Measurements from ENCODE around the gene PTPRA. TPM values are rescaled to one million over a fixed set of nuclear protein-coding genes. Genes with fewer than 3 reads are reported as not detected.

PTPRA gene
- total and polyA plus RNA-seq, 2 of the 8 experiments (the other 6 are each of a cell fraction or from before 2014, with no cell fraction given): 47.7 to 51.3 TPM

GRCh38 chr20:2991532-2991931 lies 118.3 kb downstream of the PTPRA start:
- FAIRE-seq (no peak), DNase-seq (ENCODE audit: low read depth in 1 of 2, low spot score in 2 of 2) (no peak)
- Histone ChIP-seq H3K4ac (replicated peaks; ENCODE audit: insufficient read length, low read depth, low read length) (no peak overlapping the region), H2BK12ac (ENCODE audit: low read depth, low read length) (no peak overlapping the region), H3K27me3 (replicated peaks in 1 of 4; ENCODE audit: control insufficient read depth in 3 of 4, extremely low read depth in 1 of 4, insufficient read depth in 3 of 4, low read length in 3 of 4) (no peaks in the 10 kb centered on the region), H3K79me2 (ENCODE audit: control insufficient read depth in 1 of 2, insufficient read depth in 2 of 2, low read length in 2 of 2) (no peaks in the 10 kb centered on the region), H3K9ac (replicated peaks in 1 of 4; ENCODE audit: extremely low read depth in 1 of 4, low read depth in 3 of 4, low read length in 3 of 4) (no peak overlapping the region), H4K5ac (ENCODE audit: insufficient read length, low read depth, low read length) (no peak overlapping the region), H2BK5ac (ENCODE audit: low read depth, low read length) (no peak overlapping the region), H2AFZ (ENCODE audit: low read length) (no peak overlapping the region), H4K8ac (ENCODE audit: extremely low read depth, insufficient read depth, low read length) (no peak overlapping the region), H2BK120ac (replicated peaks; ENCODE audit: low read depth, low read length) (no peak overlapping the region), H3K4me1 (replicated peaks in 1 of 4; ENCODE audit: control insufficient read depth in 3 of 4, insufficient read depth in 4 of 4, low read length in 3 of 4) (no peaks in the 10 kb centered on the region), H3K23me2 (ENCODE audit: low read depth, low read length) (no peaks in the 10 kb centered on the region), H2AK5ac (ENCODE audit: low read depth, low read length) (no peak overlapping the region), H3K14ac (ENCODE audit: insufficient read length) (no peak overlapping the region), H3K18ac (ENCODE audit: extremely low read depth, low read length) (no peak overlapping the region), H3K27ac (ENCODE audit: low read depth, low read length) (no peak overlapping the region), H4K20me1 (replicated peaks in 1 of 2; ENCODE audit: control insufficient read depth in 1 of 2, insufficient read depth in 2 of 2, low read length in 2 of 2) (peaks cover 0 to 2% of the 10 kb centered on the region in 2 experiments), H3K56ac (replicated peaks; ENCODE audit: insufficient read length, low read depth, low read length) (no peak overlapping the region), H3K4me3 (ENCODE audit: extremely low read depth in 1 of 4, insufficient read depth in 2 of 4, low read depth in 3 of 4, low read length in 4 of 4) (no peak overlapping the region), H3K79me1 (ENCODE audit: low read depth, low read length) (no peaks in the 10 kb centered on the region), H3K36me3 (ENCODE audit: control insufficient read depth in 2 of 4, insufficient read depth in 4 of 4, low read length in 3 of 4) (peaks cover 0 to 55% (median 30%) of the 10 kb centered on the region in 4 experiments; a peak in 6 of 8 replicates), H3K23ac (ENCODE audit: insufficient read length) (no peak overlapping the region), H3K4me2 (ENCODE audit: insufficient read depth in 1 of 2, low read depth in 2 of 2, low read length in 2 of 2) (no peak overlapping the region), H4K91ac (replicated peaks; ENCODE audit: insufficient read length, low read length) (no peak overlapping the region), H3K9me3 (ENCODE audit: insufficient read depth in 2 of 2, low read depth in 1 of 2, low read length in 1 of 2) (no peaks in the 10 kb centered on the region), H2BK20ac (ENCODE audit: low read length) (no peak overlapping the region), H2BK15ac (ENCODE audit: low read length) (no peak overlapping the region)
- CTCF ChIA-PET (ENCODE audit: partially characterized antibody): interaction anchor here (1.1 to 2.1 kb wide), 3 partner anchors 9 to 126 kb away, joined by 3 to 8 read pairs (median 5); no protein-coding TSS in a partner anchor
- no peak for TF ChIP-seq RFX5 (IDR thresholded peaks at IDR 0.05; ENCODE audit: borderline replicate concordance, low read depth, low read length)
- WGBS, 2 experiments (ENCODE audit: extremely low coverage in 1 of 2, insufficient coverage in 1 of 2, insufficient read length in 1 of 2, insufficient replicate concordance in 2 of 2, low coverage in 1 of 2, low lambda C conversion rate in 2 of 2, missing lambda C conversion rate in 1 of 2): 92% methylated on average over 5 of the region's 5 CpGs; no CpG with 5 or more reads in 1 of the 2 experiments
- POLR2A ChIA-PET (ENCODE audit: partially characterized antibody): no interaction called here
